Right kidney (tissue), 9 donors: ENCODE results near the gene SLC1A2.

ENCODE experiments used
- DNase-seq: peaks from one replicate; pipeline ENCODE4 v3.0.0-alpha.2; 2016
- long read RNA-seq, 8 donors: transcript quantifications; one replicate each; lab custom pipeline, GENCODE V29; 2026

SLC1A2 gene
- long read RNA-seq, donor 1, result 0 reads
- long read RNA-seq, donor 2, result 0 reads
- long read RNA-seq, donor 3, result 0 reads
- long read RNA-seq, donor 4, result 0 reads
- long read RNA-seq, donor 5, result 0 reads
- long read RNA-seq, donor 6, result 0 reads
- long read RNA-seq, donor 7, result 0 reads
- long read RNA-seq, donor 8, result 0 reads

DNA sequence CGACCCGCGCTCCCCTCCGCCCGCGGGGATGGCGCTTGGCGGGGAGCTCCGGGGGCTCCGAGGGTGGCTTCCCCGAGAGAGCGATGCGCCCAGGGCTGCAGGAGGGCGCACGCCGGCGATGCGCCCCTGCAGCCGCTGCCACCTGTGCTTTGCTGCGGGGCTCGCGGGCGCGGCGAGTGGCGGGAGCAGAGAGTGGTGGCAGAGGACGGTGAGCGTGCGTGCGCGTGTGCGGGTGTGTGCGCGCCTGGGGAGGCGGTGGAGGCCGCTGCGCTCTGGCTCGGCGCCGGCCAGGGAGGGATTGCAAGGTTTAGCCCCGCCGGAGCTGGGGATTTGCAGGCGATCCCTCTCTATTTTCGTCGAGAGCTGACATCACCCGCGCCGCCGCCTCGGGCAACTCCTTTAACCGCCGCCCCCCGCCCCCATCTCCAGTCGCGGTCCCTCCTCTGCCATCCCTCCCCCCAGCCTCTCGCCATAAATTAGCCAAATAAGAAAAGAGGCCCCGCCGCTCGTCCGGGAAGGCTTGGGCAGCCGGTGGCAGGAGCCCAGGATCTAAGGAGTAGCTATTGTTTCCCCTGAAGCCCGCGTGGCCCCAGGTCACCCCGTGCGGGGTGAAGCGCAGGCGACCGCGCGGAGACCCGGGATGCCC, at the start of gene SLC1A2:
SLC1A2 (minus strand) TSS at position 375 of the 646 bp plus-strand sequence. CDS start 592 bp downstream, outside the sequence.
- DNase-seq, result peak; percentile 75

DNA sequence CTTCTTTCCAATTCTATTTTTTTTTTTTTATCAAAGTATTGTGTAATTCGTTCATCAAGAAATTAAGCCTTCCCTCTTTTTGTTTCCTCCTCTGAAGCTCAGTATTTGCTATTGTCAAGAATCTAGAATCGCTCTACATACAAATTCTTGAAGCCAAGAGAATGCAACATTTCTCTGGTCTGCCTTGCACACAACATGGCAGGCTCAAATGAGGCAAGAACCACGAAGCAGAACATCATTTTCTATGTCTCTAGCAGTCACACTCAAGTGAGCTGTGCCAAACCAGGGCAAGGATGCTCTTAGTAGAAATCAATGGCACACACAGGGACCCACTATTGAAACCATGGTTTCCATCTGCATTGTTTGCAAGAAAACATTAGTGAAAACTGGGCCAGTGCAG, 46.7 kb upstream of the SLC1A2 start:
- no peak for DNase-seq

DNA sequence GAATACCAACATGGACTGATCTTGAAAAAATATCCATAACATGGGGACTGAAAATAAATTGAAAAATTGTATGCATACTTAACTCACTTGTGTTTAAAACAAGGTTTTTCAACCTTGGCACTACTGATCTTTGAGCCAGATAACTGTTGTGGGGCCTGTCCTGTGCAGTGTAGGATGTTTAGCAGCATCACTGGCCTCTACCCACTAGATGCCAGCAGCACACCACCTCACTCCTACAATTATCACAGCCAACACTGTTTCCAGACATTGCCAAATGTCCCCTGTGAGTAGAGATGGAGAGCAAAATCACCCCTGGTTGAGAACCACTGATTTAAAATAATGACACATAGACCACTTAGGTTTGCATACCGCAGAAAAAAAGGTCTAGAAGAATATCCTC, 45.0 kb upstream of the SLC1A2 start:
- DNase-seq, result no peak

DNA sequence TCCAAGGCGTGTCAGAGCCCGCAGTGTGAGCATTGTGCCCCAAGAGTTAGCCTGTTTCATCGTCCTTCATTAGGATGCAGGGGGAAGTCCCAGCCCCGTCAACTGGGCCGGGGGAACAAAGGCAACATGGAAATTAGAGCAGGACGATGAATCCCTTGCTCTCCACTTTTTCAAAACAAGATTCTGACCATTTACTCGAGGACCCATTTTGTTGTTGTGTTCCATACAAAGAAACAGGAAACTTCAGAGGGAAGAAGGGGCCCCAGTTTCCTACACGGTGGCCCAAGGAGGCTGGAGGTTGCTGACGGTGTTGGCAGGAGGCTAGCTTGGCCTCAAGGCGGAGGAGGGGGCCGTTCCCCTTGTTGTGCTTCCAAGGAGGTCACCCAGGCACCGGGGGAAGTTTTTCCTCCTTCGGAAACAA, 44.0 kb upstream of the SLC1A2 start:
- DNase-seq, result no peak

DNA sequence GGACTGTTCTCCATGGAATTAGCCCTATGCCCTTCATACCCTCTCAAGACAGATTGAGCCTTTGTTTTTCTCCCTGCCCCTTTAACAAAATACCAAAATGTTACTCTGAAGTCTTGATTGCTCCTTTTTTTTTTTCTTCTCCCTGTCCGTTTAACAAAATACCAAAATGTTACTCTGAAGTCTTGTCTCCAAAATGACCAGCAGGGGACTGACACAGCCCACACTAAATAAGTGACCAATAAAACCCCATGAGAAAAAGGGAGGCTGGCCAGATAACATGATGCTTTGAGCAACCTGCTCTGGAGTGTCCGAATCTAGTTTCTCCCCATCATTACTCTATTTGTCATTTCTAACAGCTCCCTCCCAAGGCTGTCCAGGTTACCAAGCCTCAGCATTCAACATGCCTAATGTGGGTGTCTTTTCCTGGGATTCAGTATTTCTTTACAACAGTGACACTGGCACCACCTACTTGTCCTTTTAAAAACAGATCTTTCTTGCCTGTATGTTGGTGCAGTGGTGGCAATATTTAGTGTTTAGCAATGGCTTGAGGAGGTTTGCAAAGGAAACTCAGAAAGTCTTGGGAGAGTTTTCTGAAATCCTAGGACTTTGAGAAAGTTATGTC, 42.7 kb upstream of the SLC1A2 start:
- DNase-seq, result no peak

DNA sequence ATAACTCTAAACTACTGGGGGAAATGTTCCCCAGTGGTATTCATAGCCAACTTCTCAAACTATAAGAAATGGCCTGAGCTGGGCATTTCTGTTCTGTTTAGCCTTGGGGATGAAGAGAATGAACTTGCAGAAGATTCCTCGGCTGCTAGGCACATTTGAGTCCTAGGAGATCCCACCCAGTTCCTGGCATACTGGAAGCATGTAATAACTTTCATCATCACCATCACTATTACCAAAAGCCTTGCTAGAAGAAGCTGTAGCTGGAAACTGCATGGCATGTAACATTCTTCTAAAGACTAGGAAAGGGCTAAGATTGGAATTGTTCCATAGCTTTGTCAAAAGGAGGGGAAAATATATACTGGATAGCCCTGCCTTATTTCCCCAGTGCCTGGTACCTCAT, 40.1 kb upstream of the SLC1A2 start:
- no peak for DNase-seq

DNA sequence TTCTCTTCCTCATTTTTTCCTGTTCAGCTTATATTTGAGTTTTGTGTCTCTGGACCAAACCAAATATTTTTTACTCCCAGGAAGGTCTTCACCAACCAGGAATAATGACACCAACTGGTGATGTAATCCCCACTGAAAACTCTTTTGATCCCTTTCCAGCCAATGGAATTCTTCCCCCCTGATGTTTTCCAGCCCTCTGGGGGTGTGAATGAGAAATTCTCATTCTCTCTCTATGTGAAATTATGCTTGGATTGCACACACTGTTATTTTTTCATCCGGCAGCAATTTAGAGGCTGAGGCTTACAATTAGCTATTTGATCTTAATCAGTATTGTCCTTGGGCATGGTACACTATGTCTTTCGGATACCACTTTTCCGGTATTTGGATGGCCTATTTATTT, 39.5 kb upstream of the SLC1A2 start:
- no peak for DNase-seq

DNA sequence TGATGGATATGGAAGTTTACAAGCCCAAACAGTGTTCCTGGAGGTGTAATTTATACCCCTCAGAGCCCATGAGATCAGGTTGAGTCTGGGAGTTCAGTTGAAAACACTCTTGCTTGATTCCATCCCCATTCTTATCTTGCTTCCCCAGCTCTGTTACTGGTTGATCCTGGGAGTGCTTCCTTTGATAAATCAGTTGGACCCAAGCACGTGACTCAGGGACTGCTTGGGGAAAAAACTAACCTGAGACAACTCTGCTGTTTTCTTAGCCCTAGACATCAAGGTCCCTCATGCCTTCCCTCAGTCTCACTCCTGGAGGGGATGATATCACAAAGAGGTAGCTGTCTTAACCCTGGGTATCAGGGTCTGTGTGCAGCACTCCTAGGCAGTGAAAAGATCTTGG, 35.0 kb upstream of the SLC1A2 start:
- no peak for DNase-seq

DNA sequence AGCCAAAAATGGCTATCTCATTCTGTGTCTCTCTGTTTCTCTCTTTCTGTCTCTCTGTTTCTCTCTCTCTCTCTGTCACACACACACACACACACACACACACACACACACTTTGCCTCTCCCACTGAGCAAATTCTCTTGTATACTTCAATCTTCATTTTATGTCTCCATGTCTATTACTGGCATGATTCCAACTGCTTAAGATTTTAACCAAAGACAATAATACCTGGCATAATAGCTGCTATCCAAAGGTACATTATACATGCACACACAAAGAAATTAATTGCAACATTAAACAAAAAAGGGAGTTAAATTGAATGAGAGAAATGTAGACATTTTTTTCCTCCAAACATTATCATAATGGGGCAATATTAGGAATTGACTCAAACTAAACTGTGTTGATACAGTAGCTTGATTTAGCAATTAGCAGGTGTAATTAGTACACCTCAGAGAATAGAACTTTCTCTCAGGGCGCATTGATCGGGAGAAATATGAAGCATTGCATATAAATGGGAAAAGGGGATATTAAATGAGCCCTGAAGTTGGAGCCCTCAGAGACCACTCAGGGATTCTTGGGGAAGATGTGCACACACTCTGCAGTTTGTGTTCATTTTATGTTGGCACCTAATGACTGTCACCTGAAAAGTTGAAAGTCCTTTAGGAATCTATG, 17.4 kb upstream of the SLC1A2 start:
- no peak for DNase-seq

DNA sequence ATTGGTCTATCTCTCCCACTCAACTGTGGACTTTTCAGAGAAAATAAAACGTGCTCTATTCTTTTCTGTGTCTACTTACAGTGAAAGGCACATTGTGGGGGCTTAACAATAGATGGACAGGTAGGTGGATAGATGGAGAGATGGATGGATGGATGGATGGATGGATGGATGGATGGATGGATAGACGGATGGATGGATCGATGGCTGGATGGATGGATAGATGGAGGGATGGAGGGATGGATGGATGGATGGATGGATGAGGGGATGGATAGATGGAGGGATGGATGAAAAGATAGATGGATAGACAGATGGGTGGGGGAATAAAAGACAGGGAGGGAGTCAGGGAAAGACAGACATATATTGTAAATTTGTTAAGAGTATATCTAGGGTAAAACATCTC, 14.2 kb upstream of the SLC1A2 start:
- DNase-seq, result no peak

DNA sequence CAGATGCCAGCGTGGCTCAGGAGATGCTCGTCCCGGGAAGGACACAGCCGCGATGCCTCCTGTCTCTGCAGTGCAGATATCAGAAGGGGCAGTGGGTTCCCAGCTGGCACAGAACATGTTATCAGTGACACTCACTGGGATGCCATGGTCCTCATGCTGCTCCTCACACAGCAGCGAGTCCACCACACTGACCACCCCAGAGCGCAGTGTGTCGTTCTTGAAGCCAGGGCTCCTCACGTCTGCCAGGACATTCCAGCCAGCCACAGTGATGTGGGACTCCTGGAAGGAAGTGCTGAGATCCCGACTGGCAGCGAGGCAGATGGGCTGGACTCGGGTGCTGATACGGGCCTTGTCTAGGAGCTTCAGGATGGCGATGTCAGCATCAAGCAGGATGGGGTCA, 13.1 kb upstream of the SLC1A2 start:
- no peak for DNase-seq

DNA sequence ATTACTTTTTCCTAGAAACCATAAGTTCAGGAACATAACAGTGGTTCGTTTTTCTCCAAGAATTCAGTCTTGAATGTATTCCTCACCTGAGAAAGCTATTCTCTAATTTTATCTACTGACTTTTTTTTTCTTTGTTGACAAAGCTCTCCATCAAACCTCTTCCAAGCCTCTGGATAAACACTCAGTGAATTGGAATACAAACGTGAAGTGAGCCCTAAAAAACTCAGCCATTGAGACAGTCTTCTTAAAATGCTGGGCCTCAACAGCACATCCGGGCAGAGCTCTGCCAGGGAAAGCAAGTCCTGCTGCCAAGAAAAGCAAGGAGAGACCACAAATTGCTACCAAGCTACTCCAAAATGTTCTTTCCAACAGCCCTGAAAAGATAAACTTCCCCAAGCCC, 7.7 kb upstream of the SLC1A2 start:
- no peak for DNase-seq

DNA sequence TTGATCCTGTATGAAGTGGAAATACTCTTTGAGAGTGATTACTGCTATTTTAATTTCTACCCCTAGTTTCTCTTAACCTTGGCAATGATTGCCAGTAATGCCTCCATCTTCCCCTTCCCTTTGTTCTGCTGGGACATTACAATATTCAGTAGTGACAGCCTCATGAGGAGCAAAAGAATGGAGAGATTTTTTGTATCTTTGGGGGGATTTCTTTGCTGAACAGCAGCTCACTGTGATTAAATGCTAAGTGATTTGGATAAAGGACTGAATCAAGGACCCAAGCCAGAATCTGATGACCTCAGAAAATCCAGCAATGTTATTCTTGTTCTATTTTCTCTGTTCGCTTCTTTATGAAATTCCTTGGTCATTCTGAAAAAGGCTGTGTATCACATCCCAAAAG, 7.0 kb upstream of the SLC1A2 start:
- DNase-seq, result no peak

DNA sequence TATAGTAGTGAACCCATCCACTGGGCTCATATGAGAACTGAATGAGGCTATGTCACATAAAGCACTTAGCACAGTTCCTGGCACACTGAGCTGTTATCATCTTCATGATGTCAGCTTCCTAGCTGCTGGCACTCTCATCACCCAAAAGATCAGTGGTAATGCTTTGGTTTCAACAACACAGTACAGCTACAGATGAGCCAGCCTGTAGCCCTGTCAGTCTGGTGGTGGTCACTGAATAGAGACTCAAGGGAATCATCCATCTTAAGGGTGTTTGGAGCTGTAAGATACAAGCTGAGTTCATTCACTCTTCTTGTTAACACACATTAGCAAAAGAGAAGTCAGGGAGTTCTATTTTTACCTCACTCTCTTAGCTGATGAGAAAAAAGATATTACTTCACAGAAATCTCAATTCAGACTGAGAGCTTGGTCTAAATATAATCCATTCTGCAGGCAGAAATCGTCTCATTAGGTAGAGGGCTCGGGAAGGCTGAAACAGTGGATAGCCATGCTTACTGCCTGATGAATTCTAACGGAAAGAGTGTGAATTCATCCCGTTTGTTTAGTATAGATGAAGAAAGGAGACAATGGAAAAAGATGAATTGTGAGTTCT, 6.3 kb upstream of the SLC1A2 start:
- DNase-seq, result no peak

DNA sequence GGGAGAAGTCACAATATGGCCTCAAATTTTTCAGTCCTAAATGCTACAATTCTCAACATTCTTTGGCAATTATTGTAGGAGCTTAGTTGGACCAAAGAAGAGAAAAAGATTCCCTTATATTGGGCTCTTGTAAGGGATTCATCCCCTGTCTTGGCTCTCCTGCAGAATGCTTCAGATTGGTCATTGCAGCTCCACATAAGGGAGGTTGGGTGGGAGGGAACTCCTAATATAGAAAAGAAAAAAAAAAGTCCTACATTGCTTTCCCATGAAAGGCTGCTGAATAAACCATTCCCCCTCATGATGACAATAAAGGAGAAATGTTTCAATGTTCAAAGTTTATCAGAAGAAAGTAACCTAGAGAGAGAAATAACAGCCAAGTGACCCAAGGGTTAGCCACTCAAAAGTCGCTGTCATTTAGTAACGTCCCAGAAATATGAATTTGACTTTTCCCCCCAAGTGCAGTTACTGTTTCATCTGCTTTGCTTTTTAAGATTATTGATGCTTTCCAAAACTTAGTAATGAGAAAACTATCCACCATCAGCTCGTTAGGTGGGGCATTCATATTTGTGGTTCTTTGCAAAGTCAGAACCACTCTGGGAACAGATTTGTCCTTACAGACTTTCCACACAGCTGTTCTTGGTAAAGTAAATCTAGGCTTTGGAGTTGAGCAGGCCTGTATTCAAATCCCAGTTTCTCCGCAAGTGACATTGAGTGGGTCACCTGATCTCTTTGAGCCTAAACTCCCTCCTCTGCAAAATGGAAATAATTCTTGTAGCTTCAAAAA, 5.0 kb upstream of the SLC1A2 start:
- no peak for DNase-seq

DNA sequence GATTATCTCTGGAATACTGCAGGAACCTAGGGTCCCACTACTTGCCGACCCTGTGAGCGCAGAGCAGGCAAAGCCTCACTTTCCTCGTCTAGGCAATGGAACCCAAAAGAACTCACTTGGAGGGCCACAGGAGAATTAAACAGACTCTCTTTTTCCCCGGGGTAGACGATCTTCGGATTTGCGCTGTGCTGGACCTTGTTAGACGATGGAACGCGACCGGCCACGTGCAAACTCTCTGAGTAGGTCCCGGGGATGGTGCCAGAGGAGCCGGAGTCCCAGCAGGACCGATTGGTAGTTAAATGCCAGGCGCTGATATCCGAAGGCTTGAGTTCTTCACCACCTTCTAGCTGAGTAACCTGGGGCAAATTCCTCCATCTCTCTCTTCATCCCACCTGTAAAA, 1.0 kb upstream of the SLC1A2 start:
- DNase-seq, result peak; percentile 37

DNA sequence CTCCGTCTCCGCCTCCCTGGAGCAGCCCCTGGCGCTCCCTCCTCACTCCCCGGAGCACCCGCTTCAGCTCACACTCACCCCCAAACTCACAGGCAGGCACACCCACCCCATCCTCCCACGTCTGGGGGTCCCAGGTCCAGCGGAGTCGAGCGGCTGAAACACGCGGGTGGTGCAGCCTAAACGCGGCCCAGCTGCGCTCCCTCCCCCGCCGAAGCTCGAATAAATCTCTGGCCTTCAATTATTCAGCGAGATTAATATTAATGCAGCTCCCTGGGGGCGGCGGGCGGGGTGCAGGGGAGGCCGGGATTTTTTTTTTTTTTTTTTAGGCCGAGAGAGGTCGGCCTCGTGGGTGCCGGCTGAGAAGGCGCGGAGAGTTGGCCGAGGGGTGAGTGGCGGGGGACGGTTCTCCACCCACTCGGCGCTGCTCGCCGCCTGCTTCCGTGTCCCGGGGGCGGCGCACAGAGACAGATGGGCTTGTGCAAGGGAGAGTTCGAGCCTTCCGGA, 524 bp upstream of the SLC1A2 start:
- peak; percentile 48 for DNase-seq

DNA sequence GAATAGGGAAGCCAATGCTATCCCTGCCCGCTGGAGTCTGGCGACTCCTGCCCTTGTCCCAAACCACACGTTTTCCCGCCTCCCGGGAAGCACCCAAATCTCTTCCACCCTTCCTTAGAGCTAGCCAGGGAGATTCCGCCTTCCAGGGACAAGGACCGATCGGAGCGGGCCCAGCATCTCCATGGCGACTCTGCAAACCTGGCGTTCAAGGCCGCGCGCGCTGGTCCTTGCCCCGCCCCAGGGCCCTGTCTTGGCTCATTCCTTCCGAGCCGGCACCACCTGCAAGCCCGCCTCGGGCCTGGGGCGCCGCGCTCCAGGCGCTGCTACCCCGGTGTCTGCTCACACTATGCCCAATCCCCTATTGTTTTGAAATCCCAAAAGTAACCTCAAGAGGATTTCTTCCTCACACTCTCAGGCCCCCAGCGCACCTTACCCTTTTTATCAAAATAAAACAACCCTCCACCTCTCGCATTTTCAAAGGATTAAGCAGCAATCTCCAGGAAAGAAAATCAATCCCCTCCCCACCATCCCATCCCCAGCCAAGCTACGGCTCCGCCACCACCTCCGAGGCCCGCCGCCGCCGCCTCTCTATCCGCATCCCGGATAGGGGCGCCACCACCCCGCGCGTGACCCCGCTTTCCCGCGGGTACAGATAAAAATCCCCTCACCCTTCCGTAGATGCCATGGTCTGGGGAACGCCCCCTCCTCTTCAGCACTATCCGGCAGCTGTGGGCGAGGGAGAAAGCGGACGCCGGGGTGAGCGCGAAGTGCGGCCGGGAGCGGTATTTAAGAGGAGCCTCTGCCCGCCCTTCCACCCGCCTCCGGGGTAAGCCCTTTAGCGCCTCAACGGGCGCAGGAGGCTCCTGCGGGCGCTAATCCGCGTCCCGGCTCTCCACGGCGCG, 825 bp downstream of the SLC1A2 start:
- DNase-seq, result peak; percentile 43

DNA sequence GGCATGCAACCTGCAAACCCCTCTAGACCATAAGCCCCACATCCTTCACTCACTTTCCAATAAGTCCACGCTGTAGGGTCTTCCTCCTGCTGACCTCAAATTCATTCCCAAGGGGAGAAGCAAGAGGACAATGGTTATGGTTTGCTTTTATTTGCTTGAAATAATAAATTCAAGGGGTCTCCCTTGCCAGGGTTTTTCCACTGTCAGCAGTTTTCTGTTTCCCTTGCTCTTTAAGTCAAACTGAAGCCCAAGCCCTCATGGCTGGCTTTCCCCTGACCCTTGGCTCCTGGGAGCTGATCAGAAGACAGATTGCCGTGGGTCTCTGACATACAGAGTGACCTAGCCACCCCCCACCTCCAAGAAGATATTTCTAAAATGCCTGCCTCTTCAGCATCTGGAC, 3.9 kb downstream of the SLC1A2 start:
- no peak for DNase-seq

DNA sequence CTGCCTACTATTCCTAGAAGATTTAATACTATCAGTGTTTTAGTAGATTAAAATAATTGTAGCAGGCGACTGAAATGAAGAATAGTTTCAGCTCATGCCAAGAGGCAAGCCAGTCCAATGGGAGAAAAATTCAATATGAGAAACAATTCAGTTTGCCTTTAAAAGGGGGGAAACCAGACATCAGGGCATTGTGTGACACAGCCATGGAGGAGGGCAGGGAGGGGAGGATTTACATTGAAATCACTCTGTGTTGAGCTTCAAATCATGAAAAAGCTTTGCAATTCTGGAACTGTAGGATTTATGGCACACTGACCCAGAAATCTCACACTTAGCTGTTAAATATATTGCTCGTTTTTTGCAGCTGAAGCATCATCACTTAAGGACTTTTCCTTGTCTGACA, 4.6 kb downstream of the SLC1A2 start:
- DNase-seq, result no peak

DNA sequence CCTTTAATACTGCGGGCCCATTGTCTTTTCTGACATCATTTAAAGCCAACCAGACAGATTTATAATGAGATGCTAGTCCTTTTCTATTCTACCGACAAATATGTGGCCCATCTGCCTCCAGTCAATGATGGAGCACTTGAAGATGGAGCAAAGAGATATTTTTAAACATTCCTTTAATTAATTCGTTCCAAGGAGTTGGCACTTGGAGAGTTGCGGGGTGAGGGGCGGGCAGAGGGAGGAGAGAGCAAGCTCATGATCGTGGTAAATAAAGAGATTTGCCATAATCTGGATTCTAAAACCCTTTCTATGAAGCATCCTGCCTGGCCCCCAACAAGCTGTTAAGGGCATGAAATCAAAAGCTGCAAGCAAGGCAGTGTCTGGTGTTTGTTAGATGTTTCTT, 5.0 kb downstream of the SLC1A2 start:
- DNase-seq, result no peak
